ENCODE data around the gene GLRA3.
"Not testable (repeated sequence)": the region's sequence is repeated elsewhere in the genome, so short reads cannot be mapped to it uniquely, and the experiment has no call there.

GLRA3 gene

DNA sequence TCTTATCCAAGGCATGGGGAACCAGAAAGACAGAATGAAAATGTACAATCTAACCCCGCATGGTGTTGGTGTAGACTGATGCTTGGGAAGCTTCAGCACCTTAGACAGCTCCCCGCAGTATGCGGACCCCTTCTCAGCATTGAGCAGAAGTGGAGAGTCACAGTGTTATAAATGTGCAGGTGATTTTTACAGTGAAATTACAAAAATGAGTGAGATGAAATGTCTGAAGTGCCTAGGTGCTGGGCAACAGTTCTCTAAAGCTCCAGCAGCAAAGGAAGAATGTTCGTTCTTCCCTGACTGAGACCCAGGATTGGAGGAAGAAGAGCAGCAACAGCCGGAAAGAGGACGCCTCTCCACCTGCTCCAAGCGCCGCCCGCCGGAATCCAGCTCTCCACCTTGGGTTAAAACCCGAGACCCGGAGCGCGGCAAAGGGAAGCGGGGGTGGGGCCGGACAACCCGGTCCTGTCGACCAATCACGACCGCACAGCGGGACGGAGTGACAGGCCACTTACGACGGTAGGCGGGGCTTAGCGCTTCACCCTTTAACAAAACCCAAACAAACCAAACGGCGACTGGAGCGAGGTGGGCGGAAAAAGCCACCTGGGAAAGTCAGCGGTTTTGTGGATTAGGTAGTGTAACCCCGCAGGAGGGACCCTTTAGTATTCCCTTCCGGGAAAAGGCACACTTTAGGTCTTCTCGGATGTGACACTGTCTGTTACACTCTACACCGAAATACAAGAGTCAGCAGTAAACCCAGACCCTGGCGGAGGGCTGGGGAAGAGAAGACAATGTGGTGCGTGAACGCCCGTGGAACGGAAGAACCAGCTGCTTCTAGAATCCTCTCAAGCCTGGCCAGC lies at the start of gene GLRA3:
Gene GLRA3, minus strand, starts transcription at position 403 of the 857 bp plus-strand sequence. CDS start 436 bp downstream, outside the sequence.
- H3K27ac ChIP-seq (ENCODE audit: low read length) = no peak within 1 kb of the TSS
- H3K4me3 ChIP-seq (ENCODE audit: low read depth in 1 of 2, low read length in 2 of 2) = peak within 1 kb of the TSS; percentile 14 to 42
- no peaks in the 10 kb centered on the region for H3K36me3 ChIP-seq (ENCODE audit: control insufficient read depth in 1 of 2, insufficient read depth in 2 of 2, low read length in 2 of 2)
- no peaks in the 10 kb centered on the region for H3K9me3 ChIP-seq (ENCODE audit: control insufficient read depth in 1 of 2, low read length in 2 of 2)
- H3K4me1 ChIP-seq (ENCODE audit: control insufficient read depth in 1 of 2, insufficient read depth in 2 of 2, low read length in 2 of 2) = no peaks in the 10 kb centered on the region
- H3K27me3 ChIP-seq (ENCODE audit: low read depth, low read length) = no peaks in the 10 kb centered on the region

DNA sequence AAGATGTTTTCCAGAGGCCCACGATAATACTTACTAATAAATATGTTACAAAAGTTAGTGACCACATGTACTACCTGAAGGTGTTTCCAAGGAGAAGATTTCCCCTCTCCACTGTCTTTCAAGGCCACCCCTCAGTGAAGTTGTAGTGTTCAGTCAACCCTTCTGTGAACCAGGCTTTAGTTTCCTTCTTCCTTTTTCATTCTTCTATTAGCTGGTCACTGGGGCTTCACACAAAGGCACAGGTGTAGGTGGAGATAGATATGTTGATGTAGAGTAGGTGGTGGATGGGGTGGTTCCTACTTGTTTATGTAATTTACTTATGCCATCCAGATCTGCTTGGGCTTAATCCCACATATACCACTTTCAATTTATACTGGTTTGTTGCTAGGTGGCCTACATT lies 45.9 kb upstream of the GLRA3 start:
- Histone ChIP-seq H3K27me3 (ENCODE audit: low read depth, low read length) (no peaks in the 10 kb centered on the region), H3K4me1 (ENCODE audit: control insufficient read depth in 1 of 2, insufficient read depth in 2 of 2, low read length in 2 of 2) (no peaks in the 10 kb centered on the region), H3K36me3 (ENCODE audit: control insufficient read depth in 1 of 2, insufficient read depth in 2 of 2, low read length in 2 of 2) (no peaks in the 10 kb centered on the region), H3K9me3 (ENCODE audit: control insufficient read depth in 1 of 2, low read length in 2 of 2) (no peaks in the 10 kb centered on the region), H3K4me3 (ENCODE audit: low read depth in 1 of 2, low read length in 2 of 2) (no peak overlapping the region), H3K27ac (ENCODE audit: low read length) (no peak overlapping the region)

GRCh38 chr4:174873931-174874330 lies 44.9 kb upstream of the GLRA3 start:
- no peaks in the 10 kb centered on the region for H3K36me3 ChIP-seq (ENCODE audit: control insufficient read depth in 1 of 2, insufficient read depth in 2 of 2, low read length in 2 of 2)
- no peak overlapping the region for H3K27ac ChIP-seq (ENCODE audit: low read length)
- no peak overlapping the region for H3K4me3 ChIP-seq (ENCODE audit: low read depth in 1 of 2, low read length in 2 of 2)
- H3K4me1 ChIP-seq (ENCODE audit: control insufficient read depth in 1 of 2, insufficient read depth in 2 of 2, low read length in 2 of 2) = no peaks in the 10 kb centered on the region
- no peaks in the 10 kb centered on the region for H3K9me3 ChIP-seq (ENCODE audit: control insufficient read depth in 1 of 2, low read length in 2 of 2)
- no peaks in the 10 kb centered on the region for H3K27me3 ChIP-seq (ENCODE audit: low read depth, low read length)

- H3K27me3 ChIP-seq (ENCODE audit: low read depth, low read length); H3K4me1 ChIP-seq (ENCODE audit: control insufficient read depth in 1 of 2, insufficient read depth in 2 of 2, low read length in 2 of 2); H3K4me3 ChIP-seq (ENCODE audit: low read depth in 1 of 2, low read length in 2 of 2); H3K36me3 ChIP-seq (ENCODE audit: control insufficient read depth in 1 of 2, insufficient read depth in 2 of 2, low read length in 2 of 2); H3K27ac ChIP-seq (ENCODE audit: low read length); H3K9me3 ChIP-seq (ENCODE audit: control insufficient read depth in 1 of 2, low read length in 2 of 2): not testable (repeated sequence)
Observed at GRCh38 chr4:174873146-174873545, 44.1 kb upstream of the GLRA3 start.

- Histone ChIP-seq H3K36me3 (ENCODE audit: control insufficient read depth in 1 of 2, insufficient read depth in 2 of 2, low read length in 2 of 2) (no peaks in the 10 kb centered on the region), H3K27me3 (ENCODE audit: low read depth, low read length) (no peaks in the 10 kb centered on the region)
Observed at GRCh38 chr4:174871407-174871806, 42.4 kb upstream of the GLRA3 start.

DNA sequence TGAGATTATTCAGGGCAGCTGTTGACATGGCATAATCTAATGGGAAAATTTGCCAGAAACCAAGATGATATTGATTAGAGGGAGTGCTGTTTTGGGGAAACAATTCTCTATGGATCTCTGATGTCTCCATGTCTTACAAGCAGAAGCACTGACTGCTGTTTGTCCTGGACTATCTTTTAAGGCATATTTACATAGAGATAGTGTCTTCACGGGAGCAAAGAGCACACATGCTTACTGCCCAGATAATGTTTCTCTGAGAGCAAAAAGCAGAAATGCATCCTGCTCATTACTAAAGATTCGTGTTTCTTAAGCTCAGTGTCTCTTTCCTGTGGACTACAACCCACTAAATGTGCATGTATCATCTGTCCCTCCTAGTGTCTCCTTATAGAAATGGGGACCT lies 41.3 kb upstream of the GLRA3 start:
- Histone ChIP-seq H3K27ac (ENCODE audit: low read length) (no peak overlapping the region), H3K36me3 (ENCODE audit: control insufficient read depth in 1 of 2, insufficient read depth in 2 of 2, low read length in 2 of 2) (no peaks in the 10 kb centered on the region), H3K4me1 (ENCODE audit: control insufficient read depth in 1 of 2, insufficient read depth in 2 of 2, low read length in 2 of 2) (no peaks in the 10 kb centered on the region), H3K27me3 (ENCODE audit: low read depth, low read length) (no peaks in the 10 kb centered on the region), H3K4me3 (ENCODE audit: low read depth in 1 of 2, low read length in 2 of 2) (no peak overlapping the region), H3K9me3 (ENCODE audit: control insufficient read depth in 1 of 2, low read length in 2 of 2) (no peaks in the 10 kb centered on the region)

More at GRCh38 chr4:174871407-174871806, 42.4 kb upstream of the GLRA3 start:
- H3K9me3 ChIP-seq (ENCODE audit: control insufficient read depth in 1 of 2, low read length in 2 of 2) = no peaks in the 10 kb centered on the region
- no peak overlapping the region for H3K27ac ChIP-seq (ENCODE audit: low read length)
- H3K4me3 ChIP-seq (ENCODE audit: low read depth in 1 of 2, low read length in 2 of 2) = no peak overlapping the region
- no peaks in the 10 kb centered on the region for H3K4me1 ChIP-seq (ENCODE audit: control insufficient read depth in 1 of 2, insufficient read depth in 2 of 2, low read length in 2 of 2)

DNA sequence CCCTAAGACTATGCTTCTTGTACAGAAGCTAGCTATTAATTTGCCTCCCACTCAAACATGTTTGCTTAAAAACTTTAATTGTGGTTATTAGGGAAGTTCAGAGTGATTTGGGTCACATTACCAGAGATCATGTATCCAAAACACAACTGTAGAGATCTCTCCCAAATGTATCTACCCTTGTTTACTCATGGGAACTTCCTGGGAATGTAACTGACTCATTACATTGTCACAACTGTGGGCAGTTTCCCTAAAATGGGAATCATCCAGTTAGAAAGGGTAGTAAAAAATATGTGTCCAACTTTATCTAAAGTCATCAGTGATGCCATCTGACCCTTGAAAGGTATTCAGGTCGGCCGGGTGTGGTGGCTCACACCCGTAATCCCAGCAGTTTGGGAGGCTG lies 40.3 kb upstream of the GLRA3 start:
- H3K4me1 ChIP-seq (ENCODE audit: control insufficient read depth in 1 of 2, insufficient read depth in 2 of 2, low read length in 2 of 2) = no peaks in the 10 kb centered on the region
- no peaks in the 10 kb centered on the region for H3K9me3 ChIP-seq (ENCODE audit: control insufficient read depth in 1 of 2, low read length in 2 of 2)
- no peaks in the 10 kb centered on the region for H3K27me3 ChIP-seq (ENCODE audit: low read depth, low read length)
- no peak overlapping the region for H3K4me3 ChIP-seq (ENCODE audit: low read depth in 1 of 2, low read length in 2 of 2)
- no peak overlapping the region for H3K27ac ChIP-seq (ENCODE audit: low read length)
- no peaks in the 10 kb centered on the region for H3K36me3 ChIP-seq (ENCODE audit: control insufficient read depth in 1 of 2, insufficient read depth in 2 of 2, low read length in 2 of 2)

GRCh38 chr4:174867903-174868302 lies 38.9 kb upstream of the GLRA3 start:
- Histone ChIP-seq H3K27ac (ENCODE audit: low read length) (no peak overlapping the region), H3K36me3 (ENCODE audit: control insufficient read depth in 1 of 2, insufficient read depth in 2 of 2, low read length in 2 of 2) (no peaks in the 10 kb centered on the region), H3K4me3 (ENCODE audit: low read depth in 1 of 2, low read length in 2 of 2) (no peak overlapping the region), H3K9me3 (ENCODE audit: control insufficient read depth in 1 of 2, low read length in 2 of 2) (no peaks in the 10 kb centered on the region), H3K4me1 (ENCODE audit: control insufficient read depth in 1 of 2, insufficient read depth in 2 of 2, low read length in 2 of 2) (no peaks in the 10 kb centered on the region), H3K27me3 (ENCODE audit: low read depth, low read length) (no peaks in the 10 kb centered on the region)

- Histone ChIP-seq H3K9me3 (ENCODE audit: control insufficient read depth in 1 of 2, low read length in 2 of 2) (no peaks in the 10 kb centered on the region), H3K27ac (ENCODE audit: low read length) (no peak overlapping the region), H3K36me3 (ENCODE audit: control insufficient read depth in 1 of 2, insufficient read depth in 2 of 2, low read length in 2 of 2) (no peaks in the 10 kb centered on the region), H3K4me3 (ENCODE audit: low read depth in 1 of 2, low read length in 2 of 2) (no peak overlapping the region), H3K27me3 (ENCODE audit: low read depth, low read length) (no peaks in the 10 kb centered on the region), H3K4me1 (ENCODE audit: control insufficient read depth in 1 of 2, insufficient read depth in 2 of 2, low read length in 2 of 2) (no peaks in the 10 kb centered on the region)
Observed at GRCh38 chr4:174865418-174865985, 36.5 kb upstream of the GLRA3 start.

DNA sequence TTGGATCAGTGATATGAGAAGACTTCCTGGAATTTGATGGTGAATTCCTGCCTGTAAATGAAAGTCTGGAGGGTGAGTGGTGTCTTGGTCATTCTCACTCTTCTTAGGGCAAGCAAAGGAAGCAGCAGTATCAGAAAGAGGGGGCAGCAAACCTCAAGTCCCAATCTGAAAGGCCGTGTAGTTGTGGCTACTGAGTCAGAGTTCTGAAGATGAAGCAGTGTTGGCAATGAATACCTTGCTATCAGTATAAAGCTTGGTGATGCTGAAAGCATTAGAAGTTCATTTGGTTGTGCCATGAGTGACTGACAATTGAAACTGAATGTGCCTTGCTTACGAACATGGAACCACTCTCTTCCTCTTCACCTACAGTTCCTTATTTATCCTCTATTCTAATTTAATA lies 35.0 kb upstream of the GLRA3 start:
- Histone ChIP-seq H3K36me3 (ENCODE audit: control insufficient read depth in 1 of 2, insufficient read depth in 2 of 2, low read length in 2 of 2) (no peaks in the 10 kb centered on the region), H3K4me3 (ENCODE audit: low read depth in 1 of 2, low read length in 2 of 2) (no peak overlapping the region), H3K27ac (ENCODE audit: low read length) (no peak overlapping the region), H3K4me1 (ENCODE audit: control insufficient read depth in 1 of 2, insufficient read depth in 2 of 2, low read length in 2 of 2) (no peaks in the 10 kb centered on the region), H3K27me3 (ENCODE audit: low read depth, low read length) (no peaks in the 10 kb centered on the region), H3K9me3 (ENCODE audit: control insufficient read depth in 1 of 2, low read length in 2 of 2) (no peaks in the 10 kb centered on the region)

DNA sequence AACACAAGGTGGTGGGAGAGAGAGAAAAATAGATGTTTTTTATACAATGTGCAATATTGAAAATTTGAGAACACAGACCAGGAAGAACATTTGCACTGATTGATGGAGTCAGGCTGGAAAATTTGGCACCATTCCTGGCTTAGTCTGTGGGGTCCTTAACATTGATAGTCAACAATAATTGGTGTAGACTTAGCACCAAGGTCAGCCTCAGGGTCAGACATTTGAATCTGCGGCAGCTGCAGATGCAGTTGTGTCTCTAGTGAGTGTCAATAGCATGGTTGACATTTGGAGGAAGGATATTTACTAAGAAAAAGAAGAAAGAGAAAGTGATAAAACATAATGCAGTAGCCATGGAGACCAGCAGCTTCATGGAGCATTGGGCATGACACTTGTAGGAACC lies 31.5 kb upstream of the GLRA3 start:
- H3K36me3 ChIP-seq (ENCODE audit: control insufficient read depth in 1 of 2, insufficient read depth in 2 of 2, low read length in 2 of 2) = no peaks in the 10 kb centered on the region
- no peak overlapping the region for H3K4me3 ChIP-seq (ENCODE audit: low read depth in 1 of 2, low read length in 2 of 2)
- no peaks in the 10 kb centered on the region for H3K4me1 ChIP-seq (ENCODE audit: control insufficient read depth in 1 of 2, insufficient read depth in 2 of 2, low read length in 2 of 2)

More for the DNA sequence above, 31.5 kb upstream of the GLRA3 start:
- Histone ChIP-seq H3K27ac (ENCODE audit: low read length) (no peak overlapping the region), H3K27me3 (ENCODE audit: low read depth, low read length) (no peaks in the 10 kb centered on the region), H3K9me3 (ENCODE audit: control insufficient read depth in 1 of 2, low read length in 2 of 2) (no peaks in the 10 kb centered on the region)

All from muscle layer of duodenum (tissue), 2 donors.